HG03521 (cell line): Measurements from ENCODE around the gene LMF1.
"Not testable (repeated sequence)": the region's sequence is repeated elsewhere in the genome, so short reads cannot be mapped to it uniquely, and the experiment has no call there.

Experiments used
- ATAC-seq: cut with Tn5 transposase; IDR thresholded peaks from one replicate; pipeline ENCODE4 v1.9.1; 2021; ENCODE audit warnings: mild to moderate bottlenecking, moderate library complexity; ENCODE audit not compliant: unreplicated experiment

Gene LMF1

GRCh38 chr16:839643-840408 is 131.0 kb downstream of the LMF1 start:
- ATAC-seq: no peak

DNA sequence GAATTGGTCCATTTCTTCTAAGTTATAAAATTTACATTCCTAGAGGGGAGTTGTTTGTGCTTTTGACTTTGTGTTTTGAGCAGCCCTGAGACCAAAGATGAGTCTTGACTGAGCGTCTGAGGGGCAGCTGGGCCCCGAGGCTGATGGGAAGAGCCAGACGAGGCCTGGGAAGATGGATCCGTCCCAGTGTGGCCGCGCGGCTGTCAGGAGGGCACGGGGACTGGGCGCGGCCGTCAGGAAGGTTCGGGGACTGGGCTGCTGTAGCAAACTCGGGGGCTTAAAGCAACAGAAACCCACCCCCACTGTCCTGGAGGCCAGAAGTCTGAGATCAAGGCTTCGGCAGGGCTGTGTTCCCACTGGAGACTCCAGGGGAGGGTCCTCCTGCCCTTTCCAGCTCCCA is 132.0 kb downstream of the LMF1 start:
- ATAC-seq: no peak

GRCh38 chr16:836822-837221 is 134.0 kb downstream of the LMF1 start:
- ATAC-seq: not testable (repeated sequence)

DNA sequence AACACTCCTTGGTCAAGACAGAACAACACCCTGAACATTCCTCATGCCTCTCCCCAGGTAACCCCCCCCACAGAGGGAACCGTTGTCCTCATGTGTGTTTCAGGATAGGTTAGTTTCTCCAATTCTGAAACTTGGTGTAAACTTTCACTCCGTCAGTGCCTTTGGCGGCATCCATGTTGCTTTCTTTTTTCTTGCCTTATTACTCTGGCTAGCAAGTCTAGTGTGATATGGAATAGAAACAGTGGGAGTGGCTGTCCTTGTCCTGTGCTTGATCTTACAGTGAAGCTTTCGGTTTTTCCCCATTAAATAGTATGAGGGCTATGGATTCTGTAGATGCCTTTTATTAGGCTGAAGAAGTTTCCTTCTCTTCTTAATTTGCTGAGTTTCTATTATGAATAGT is 134.6 kb downstream of the LMF1 start:
- no peak for ATAC-seq

- ATAC-seq: no peak
Measured at GRCh38 chr16:835373-835772, 135.4 kb downstream of the LMF1 start.

GRCh38 chr16:833411-833810 is 137.4 kb downstream of the LMF1 start:
- no peak for ATAC-seq

DNA sequence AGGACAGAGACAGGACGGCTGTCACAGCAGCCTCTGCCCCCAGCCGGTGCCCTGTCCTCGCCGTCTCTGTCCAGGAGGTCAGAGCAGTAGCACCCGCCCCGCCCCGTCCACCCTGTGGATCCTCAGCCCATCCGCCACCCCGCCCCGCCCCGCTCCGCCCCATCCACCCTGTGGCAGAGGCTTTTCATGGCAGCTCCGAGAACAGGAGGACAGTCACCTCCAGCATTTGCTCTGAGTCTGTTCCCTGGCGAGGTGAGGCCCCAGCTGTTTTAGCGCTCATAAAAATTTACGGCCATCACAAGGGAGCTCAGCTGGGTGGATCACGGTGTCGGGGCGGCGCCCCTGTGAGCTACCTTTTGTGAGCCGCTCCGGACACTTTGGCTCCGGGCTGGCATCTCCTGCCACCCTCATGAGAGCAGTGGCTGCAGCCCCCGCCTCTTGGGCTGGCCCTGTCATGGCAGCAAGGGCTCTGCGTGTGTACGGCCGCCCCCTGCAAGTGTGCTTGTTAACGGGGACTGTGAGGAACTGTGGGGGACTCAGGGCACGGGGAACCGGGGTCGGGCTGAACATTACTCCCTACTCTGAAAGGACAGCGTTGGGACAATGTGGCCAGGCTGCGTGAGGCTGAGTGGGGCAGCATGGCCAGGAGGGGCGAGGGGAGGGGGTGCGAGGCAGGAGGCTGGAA is 138.0 kb downstream of the LMF1 start:
- no peak for ATAC-seq

- ATAC-seq: no peak
Measured at GRCh38 chr16:831571-832413, 139.0 kb downstream of the LMF1 start.

DNA sequence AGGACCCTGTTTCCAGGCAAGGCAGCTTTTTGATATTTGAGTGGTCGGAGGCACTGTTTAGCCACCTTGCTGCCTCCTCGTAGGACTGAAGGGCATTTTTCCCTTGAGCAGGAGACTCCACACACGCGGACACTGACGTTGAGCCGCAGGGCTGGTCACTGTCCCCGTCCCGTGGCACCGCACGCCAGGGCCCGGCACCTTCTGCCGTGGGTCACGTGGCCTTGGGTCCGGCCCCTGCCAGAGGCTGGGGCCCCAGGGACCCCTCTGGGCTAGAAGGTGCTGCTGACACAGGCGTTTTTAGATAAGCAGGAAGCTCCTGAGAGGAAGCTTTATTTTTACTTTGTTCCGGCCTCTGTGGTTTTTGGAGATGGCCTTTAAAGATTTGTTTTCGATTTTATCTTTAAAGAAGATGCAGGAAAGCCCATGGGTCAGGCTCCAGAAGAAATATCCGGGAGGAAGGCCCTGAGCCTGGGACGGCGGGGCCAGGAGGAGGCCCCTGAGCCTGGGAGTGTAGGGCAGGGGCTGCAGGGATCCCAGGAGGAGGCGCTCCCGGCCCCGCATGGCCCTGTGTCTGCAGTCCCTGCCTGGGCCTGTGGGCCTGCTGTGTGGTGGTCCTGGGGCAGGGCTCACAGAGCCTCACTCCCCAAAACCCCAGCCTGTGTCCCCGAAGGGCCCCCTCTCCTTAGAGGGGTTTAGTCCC is 139.8 kb downstream of the LMF1 start:
- ATAC-seq: no peak

- no peak for ATAC-seq
Measured at GRCh38 chr16:830107-830870, 140.5 kb downstream of the LMF1 start.

DNA sequence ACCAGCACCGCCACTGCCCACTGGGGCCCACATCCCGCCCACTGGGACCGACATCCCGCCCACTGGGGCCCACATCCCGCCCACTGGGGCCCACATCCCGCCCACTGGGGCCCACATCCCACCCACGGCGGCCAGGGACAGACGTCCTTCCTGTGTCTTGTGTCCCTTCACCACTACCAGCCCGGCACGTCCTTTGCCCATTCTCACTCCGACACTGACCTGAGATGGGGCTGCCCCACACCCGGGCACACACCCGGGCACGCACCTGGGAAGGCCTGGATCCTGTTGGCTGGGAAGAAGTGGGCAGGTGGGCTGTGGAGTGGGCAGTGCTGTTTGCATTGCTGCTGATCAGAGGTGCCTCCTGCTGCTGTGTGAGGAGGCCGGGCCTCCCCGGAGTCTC is 141.9 kb downstream of the LMF1 start:
- no peak for ATAC-seq

- ATAC-seq: no peak
Measured at GRCh38 chr16:827513-827912, 143.3 kb downstream of the LMF1 start.

GRCh38 chr16:825341-826061 is 145.3 kb downstream of the LMF1 start:
- no peak for ATAC-seq

DNA sequence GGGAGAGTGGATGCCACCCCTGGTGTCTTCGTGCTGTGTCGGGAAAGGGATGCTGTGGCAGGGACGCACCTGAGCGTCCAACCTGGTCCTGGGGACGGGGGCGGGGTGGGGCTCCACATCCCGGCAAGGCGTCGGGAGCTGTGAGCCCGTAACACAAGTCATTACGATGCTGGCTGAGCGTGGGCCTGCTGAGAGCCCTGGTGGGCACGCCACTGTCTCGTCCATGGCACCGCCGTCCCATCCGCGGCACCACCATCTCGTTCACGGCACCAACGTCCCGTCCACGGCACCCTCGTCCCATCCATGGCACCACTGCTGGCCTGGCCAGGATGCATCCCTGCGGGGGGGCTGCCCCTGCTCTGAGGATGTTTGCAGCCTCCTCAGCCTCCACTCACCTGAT is 146.2 kb downstream of the LMF1 start:
- no peak for ATAC-seq

DNA sequence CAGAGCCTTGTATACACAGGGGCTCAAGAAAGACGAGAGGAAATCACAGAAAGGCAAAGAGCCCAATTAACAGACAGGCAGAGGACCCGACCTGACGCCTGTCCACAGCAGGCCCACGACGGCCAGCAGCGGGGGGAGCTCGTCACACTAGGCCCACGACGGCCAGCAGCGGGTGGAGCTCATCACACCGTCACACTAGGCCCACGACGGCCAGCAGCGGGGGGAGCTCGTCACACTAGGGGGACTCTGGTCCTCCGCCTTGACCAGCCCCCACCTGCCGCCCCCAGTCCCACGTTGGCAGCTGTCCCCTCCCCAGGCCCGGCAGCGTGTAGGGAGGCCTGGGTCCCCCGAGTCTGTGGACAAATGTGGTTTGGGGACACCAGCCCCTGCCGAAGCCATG is 146.6 kb downstream of the LMF1 start:
- no peak for ATAC-seq

- no peak for ATAC-seq
Measured at GRCh38 chr16:822909-823297, 147.9 kb downstream of the LMF1 start.

DNA sequence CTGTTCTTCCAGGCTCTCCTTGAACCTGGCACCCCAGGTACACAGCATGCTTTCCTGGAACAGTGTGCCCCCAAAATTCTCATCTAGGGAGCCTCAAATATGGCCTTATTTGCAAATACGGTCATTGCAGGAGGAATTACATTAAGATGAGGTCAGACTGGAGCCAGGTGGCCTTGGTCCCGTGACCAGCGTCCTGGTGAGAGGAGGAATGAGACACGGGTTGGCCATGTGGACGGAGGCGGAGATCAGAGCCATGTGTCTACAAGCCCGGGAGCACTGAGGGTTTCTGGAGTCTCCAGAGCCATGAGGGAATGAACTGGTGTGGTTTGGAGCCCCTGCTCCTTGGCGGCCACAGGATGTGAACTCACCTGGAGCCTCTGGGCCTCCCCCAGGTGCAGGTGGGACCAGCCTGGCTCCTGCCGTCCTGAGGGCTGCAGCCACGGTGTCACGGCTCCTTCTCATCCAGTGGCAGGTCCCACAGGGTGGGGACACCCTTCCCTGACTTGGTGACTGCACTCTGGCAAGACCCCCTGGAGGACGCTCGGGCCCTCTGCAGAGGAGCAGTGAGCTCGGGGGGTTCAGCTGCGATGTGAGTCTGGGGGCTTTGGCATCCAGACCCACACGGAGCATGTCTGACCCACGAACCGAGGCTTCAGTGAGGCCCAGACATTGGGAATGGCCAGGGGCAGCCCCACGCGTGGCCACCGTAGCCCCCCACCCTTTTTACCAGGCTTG is 148.4 kb downstream of the LMF1 start:
- ATAC-seq: no peak

GRCh38 chr16:821751-822150 is 149.0 kb downstream of the LMF1 start:
- no peak for ATAC-seq

GRCh38 chr16:820748-821147 is 150.0 kb downstream of the LMF1 start:
- no peak for ATAC-seq
